ENCODE data around the gene ZBTB14.

The ZBTB14 gene

GRCh38 chr18:5294113-5294456, 1.4 kb downstream of the ZBTB14 start:
- DNase-seq (ENCODE audit: low read depth), result no peak

- no peak for DNase-seq (ENCODE audit: low read depth)
Observed at GRCh38 chr18:5288517-5288935, 7.0 kb downstream of the ZBTB14 start.

- no peak for DNase-seq (ENCODE audit: low read depth)
Observed at GRCh38 chr18:5287854-5288253, 7.7 kb downstream of the ZBTB14 start.

GRCh38 chr18:5286525-5286924, 9.0 kb downstream of the ZBTB14 start:
- no peak for DNase-seq (ENCODE audit: low read depth)

- DNase-seq (ENCODE audit: low read depth), result no peak
Observed at GRCh38 chr18:5285326-5285725, 10.2 kb downstream of the ZBTB14 start.

GRCh38 chr18:5284808-5285207, 10.7 kb downstream of the ZBTB14 start:
- DNase-seq (ENCODE audit: low read depth), result no peak

- DNase-seq (ENCODE audit: low read depth), result no peak
Observed at GRCh38 chr18:5282770-5283169, 12.8 kb downstream of the ZBTB14 start.

- no peak for DNase-seq (ENCODE audit: low read depth)
Observed at GRCh38 chr18:5276947-5277346, 18.6 kb downstream of the ZBTB14 start.

- no peak for DNase-seq (ENCODE audit: low read depth)
Observed at GRCh38 chr18:5275872-5276271, 19.7 kb downstream of the ZBTB14 start.

GRCh38 chr18:5268874-5269273, 26.7 kb downstream of the ZBTB14 start:
- DNase-seq (ENCODE audit: low read depth), result no peak

- DNase-seq (ENCODE audit: low read depth), result no peak
Observed at GRCh38 chr18:5266721-5267120, 28.8 kb downstream of the ZBTB14 start.

GRCh38 chr18:5253910-5254309, 41.6 kb downstream of the ZBTB14 start:
- DNase-seq (ENCODE audit: low read depth), result no peak

- no peak for DNase-seq (ENCODE audit: low read depth)
Observed at GRCh38 chr18:5251117-5251516, 44.4 kb downstream of the ZBTB14 start.

GRCh38 chr18:5250603-5251002, 44.9 kb downstream of the ZBTB14 start:
- DNase-seq (ENCODE audit: low read depth), result no peak

GRCh38 chr18:5244941-5245340, 50.6 kb downstream of the ZBTB14 start:
- no peak for DNase-seq (ENCODE audit: low read depth)

GRCh38 chr18:5239447-5239846, 56.1 kb downstream of the ZBTB14 start:
- DNase-seq (ENCODE audit: low read depth), result no peak

All from activated T-helper 9 cell treated with anti-CD3 and anti-CD28 coated beads, Interleukin-2, amount 50 U/mL, for 16 hours (primary cell).